ENCODE data around the gene SKOR1.

The SKOR1 gene

DNA sequence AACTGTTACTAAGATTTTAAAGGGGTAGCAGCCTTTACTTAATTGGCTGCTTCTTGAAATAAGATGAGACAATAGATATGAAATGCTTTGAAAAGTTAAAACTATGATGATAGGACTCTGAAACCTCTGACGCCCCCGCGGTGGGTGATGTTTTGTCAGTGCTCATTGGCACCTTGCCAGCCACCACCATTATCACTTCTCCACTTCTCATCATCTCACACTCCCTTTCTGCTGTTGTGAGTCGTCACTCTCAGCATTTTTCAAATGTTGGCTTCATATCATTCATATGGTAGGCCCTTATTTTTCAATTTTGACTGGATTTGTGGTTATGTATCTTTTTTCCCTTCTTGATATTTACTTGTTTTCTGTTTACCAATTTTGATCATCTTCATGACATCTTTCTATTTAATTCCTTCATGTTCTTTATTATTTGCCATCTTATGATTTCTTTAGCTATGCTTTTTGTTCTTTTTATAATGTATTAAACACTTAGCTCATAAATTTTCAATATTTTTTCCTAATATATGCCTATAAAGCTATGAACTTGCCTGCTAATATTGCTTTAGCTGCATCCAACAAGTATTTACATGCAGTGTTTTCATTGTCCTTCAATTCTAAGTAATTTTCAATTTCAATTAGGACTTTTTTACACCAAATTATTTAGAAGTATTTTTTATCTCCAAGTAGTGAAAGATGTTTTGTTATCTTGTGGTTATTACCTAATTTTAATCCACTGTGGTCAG lies 30.3 kb upstream of the SKOR1 start:
- DNase-seq, result no peak

DNA sequence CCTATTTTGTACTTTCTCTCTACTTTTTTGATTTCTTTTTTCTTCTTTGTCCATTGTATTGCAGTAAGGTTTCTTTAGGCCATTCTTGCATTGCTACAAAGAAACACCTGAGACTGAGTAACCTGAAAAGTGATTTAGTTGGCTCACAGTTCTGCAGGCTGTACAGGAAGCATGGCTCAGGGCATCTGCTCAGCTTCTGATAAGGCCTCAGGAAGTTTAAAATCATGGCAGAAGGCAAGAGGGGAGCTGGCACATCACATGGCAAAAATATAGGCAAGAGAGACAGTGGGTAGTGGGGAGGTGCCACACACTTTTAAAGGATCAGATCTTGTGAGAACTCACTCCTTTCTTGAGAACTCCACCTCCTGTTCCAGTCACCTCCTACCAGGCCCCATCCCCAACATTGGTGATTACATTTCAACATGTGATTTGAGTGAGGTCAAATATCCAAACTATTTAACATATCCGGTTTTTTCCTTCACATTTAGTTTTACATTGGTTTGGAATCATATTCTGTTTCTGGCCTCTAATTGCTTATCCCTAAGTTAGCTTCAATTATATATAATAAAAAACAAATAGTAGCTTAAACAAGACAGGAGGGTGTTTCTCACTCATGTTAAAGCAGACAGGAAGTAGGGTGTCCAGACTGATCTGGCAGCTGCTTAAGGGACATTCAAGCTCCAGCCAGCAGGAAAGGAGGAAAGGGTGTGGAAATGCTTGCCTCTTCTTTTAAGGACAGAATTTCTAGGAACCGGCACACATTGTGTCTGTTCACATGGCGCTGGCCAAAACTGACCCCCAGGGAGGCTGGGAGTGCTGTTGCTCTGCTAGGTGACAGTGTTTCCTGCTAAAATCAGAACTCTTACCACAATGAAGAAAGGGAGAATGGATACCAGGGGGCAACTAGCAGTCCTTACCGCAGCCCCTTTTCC lies 28.8 kb upstream of the SKOR1 start:
- DNase-seq, result no peak

DNA sequence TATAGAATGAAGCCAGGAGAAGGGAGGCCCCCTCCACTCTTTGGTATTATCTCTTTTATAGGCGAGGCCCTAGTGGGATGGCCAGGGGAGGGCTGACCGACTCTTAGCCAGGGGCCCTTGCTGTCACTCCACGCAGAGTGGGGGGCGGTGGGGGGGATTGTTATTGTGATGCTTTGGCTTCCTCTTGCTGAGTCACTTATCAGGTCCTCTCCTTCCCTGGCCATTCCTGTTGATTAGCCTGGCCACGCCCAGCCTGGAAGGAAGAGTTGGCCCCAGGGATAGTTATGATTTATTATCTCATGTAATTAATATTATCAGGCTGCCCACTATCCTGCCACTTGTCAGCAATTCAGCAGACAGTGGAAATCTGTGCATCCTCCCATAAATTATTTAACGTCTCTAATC lies 25.5 kb upstream of the SKOR1 start:
- DNase-seq, result no peak

DNA sequence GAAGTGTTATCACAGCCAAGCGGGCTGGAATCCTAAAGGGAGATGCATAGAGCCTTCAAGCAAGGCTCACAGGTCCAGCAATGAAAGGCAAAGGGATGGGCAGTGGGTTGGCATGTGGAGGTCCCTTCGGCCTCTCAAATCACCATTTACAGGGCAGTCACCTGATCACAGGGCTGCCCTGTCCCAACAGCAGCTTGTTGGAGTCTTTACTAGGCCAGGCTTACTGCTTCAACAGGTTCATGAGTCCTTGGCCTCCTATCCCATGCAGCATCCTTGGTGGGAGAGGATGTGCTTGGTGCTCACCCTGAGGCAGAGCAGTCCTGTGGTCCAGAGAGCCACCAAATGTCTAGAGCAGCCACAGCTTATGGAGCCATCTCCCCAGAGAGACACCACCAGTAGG lies 24.2 kb upstream of the SKOR1 start:
- DNase-seq, result no peak

DNA sequence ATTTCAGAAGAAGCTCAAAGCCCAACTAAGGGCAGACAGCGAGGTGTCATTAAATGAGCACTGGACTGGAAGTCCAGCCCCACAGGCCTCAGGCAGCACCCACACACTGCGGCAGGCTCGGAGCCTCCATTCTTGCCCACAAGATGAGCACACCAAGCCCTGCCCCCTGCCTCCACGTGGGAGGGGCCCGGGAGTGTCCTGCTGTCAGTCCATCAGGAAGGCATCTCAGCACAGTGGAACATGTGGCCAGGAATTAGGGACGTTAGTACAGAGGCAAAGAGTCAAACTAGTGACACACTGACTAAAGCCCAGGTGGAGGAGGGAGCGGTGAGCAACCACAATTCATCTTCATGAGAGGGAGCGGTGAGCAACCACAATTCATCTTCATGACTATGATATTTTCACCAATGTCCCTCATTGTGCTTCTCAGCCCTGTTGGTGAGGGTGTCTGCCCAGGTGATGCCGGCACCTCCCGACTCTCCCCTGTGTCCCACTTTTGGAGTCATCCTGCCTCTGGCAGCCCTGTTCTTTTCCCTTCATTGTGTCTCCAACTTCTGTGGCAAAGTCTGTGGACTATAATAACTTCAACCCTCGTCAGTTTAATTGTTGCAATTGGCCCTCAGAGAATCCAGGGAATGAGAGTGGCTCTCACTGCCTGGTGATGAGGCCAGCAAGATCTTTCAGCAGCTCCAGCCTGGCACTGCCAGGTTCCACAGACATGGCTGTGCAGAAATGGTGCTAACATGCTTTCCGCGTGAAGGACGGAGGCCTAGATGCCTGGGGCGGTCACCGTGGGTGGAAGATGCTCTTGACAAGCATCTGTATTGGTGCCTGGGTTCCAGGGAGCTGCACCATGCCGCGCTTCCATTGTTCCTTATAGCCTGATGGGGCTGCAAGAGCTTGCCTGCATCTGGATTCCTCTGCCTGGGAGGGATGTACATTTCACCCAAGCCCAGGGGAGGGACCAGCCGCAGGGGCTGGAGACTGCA lies 23.1 kb upstream of the SKOR1 start:
- DNase-seq, result no peak

DNA sequence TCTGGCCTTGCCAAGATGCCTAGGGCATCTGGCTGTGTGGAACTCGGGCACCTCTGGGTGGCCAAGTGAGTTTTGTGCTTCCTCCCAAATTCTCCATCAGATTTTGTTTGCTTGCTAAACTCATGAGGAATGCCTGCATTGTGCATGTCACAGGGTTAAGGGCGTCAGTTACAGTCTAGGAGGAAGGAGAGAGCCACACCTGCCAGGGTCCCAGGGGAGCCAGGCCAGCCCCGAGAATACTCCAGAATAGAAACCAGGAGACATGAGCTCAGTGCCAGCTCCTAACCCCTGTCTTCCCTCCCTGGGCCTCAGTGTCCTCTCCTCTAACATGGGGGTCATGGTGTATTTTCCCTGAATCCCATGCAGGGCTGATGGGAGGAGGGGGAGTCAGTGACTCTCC lies 22.0 kb upstream of the SKOR1 start:
- DNase-seq, result no peak

DNA sequence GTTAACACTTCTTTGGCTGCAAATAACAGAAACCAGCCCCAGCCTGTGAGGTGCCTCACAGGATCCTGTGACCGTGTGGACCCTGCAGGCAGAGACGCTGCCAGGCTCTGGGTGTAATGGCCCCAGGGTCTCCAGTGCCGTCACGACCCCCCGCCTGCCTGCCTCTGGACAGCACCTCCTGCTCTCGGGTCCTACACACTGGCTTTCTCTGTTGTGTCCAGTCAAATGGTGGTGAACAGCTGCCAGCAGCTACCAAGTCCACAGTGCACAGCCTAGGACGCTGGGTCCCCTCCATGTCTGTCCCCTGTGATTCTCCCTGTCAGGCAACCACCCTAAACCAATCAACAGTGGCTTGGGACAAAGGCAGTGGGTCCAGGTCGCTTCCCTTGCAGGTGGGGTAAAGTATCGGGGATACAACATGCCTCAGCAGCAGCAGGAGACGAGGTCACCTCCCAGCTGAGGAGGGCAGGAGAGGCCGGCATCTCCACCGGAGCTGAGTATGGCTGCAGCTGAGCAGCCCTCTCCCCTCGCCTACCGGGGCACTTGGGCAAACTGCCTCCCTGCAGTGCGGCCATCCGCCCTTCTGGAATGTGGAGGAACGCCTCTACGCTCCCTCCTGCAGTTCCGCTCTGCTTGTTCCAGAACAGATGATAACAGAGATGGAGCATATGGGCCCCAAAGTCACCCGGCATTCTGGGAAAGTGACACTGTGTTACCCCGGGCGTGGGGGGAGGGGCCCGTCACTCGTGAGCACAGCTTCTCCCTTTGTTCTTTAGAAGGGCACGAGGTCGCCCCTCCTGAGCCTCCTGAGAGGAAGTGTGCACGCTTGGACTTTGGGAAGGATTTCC lies 21.1 kb upstream of the SKOR1 start:
- DNase-seq, result no peak

DNA sequence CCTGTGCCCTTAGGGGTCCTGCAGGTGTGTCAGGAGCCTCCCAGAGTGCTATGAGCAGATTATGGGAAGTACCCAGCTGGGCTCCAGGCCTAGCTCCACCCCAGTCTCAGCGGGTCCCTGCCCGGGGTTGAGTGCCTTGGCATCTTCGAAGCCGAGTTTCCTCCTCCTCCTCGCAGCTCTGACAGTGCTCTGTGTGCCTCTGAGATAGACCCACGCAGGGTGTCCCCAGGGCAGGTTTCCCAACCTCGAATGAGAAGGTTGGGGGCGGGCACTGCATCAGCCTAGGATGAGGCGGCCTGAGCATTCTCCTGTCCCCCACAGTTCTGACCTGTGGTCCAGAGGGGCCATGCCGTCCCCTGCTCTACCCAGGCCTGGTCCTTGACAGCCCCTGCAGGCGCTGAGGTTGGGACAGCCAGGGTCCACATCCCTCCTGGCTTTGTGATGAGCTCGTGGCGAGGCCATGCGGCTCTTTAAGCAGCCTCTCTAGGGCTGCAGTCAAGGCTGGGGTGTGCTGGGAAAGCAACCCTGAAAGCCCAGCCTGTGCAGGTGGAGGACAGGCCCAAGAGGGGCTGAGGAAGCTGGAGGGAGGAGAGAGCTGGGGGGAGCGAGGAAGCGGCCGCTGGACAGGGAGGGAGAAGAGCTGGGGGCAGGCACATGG lies 20.2 kb upstream of the SKOR1 start:
- DNase-seq, result no peak

DNA sequence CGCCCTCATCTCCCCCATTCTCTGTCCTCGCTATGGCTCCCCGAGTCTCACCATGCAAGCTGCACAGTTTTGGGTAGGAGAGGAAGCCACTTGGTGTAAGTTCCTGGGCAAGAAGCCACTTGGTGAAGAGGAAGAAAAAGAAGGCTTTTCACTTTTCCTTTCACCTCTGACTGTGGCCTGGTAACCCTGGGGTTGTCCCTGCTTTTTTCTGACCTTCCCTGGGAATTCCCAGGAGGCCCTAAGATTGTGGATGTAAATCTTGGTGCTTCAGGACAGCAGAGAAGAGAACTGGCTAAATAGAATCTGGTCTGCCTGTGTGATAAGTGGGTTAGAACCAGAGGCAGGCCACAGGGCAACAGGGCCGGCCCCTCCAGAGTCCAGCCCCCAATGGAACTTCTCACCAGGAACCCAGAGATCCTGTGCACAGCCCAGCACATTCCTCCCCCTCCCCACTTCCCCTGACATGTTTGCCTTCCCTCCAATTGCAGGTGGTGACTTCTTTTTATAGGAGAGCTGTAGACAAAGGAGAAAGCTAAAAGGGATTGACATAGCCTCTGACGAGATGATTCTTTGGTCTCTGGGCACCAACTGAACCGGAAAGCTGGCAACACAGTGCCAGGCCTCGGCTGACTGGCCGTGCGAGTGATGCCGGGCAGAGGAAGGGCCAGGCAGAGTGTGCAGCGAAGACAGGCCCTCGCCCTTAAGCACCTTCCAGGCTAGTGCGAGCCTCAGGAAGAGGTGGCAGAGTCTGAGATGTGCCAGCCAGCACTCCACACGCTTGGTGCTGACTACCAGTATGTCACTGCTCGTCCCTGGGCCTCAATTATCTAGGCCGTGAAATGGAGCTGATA lies 19.4 kb upstream of the SKOR1 start:
- DNase-seq, result no peak

DNA sequence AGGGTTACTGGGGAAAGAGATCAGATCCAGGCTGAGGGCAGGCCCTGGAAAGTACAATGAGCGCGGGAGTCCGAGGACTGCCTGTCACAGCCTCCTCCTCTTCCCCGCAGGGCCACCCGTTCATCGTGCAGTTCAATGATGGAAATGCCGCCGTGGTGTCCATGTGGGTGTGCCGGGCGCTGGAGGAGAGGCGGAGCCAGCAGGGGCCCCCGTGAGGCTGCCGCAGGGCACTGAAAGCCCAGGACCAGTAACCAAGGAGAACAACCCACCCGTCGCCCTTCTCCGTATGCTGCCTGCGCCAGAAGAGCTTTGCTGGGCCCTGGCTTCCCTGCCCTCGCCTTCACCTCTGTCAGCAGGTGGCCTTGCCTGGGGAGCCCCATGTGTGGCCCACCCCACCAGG lies 18.8 kb upstream of the SKOR1 start:
- no peak for DNase-seq

DNA sequence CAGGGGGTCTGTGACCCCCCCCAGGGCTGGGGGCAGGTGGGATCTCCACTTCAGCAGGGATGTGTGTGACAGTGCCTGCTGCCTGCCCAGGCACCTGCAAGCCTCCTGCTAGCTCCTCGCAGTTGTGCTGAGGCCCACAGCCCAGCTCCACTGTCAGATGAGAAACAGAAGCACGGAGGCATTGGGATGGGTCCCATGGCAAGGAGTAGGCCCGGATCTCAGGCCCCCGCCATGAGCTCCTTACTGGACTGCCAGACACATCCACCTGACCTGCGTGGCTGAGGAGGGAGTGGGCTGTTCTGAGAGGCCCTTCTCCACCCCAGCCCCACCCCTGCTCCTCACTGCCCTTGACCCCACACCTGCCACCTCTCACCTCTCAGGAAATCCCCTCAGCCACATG lies 18.2 kb upstream of the SKOR1 start:
- no peak for DNase-seq

DNA sequence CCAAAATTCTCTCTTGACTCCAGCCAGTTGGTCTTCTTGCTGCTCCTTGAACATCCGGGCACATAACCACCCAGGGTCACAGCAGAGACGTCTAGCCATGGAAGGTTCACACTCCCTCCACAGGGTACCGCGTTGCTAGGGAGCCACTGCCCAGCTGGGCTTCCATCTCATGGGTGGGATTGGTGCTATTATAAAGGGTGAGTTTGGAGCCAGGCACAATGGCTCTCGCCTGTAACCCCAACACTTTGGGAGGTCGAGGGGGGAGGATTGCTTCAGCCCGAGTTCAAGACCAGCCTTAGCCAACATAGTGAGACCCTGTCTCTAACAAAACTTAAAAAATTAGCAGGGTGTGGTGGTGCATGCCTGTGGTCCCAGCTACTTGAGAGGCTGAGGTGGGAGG lies 17.5 kb upstream of the SKOR1 start:
- DNase-seq, result no peak

DNA sequence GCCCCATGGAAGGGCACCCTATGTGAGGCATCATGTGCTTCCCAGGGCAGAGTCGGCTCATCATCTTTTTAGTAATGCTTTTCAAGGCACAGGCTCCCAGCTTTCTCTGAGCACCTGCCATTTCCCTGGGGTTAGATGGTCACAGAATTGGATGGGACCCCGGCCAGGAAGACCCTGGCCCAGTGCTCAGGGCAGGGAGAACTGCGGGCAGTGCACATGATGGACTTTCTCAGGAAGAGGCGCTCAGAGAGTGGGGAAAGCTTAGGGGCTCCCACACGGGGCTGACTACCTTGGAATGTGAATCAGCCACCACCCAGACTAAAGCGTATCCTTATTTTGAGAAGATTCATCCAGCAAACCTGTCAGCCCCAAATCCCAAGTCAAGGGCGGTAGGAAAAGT lies 16.5 kb upstream of the SKOR1 start:
- DNase-seq, result no peak

DNA sequence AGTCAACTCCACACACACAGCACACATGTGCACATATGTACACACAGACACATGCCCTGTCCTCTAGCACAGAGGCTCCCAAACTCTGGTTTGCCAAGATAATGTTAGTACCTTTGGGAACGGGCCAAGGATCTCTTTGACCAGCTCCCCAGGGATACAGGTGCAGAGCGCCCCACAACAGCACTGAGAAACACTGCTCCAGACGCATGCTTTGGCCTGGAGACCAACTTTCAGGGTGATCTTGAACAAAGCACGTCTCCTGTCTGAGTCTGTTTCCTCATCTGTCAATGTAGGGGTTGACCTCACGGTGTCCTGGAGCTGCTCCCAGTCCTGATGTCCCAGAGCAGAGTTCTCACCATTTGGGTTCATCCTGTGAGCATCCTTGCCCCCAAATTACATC lies 15.9 kb upstream of the SKOR1 start:
- DNase-seq, result no peak

DNA sequence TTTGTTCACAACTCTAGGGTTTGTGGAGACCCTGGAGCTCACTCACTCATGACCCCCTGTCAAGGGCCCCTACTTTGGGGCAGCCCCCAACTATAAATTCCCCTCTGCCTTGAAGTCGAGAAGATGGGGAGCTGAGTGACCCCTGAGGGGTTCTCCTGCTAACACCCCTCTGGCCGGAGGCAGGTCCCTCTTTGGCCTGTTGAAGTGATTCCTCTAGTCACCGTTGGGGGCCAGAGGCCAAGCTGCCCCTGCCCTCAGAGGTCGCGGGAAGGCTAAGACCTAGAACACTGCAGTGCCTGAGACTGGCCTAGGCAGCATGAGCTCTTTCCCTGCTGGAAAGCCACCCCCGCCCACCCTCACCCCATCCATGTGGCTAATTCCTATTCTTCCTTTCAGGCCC lies 15.4 kb upstream of the SKOR1 start:
- no peak for DNase-seq

DNA sequence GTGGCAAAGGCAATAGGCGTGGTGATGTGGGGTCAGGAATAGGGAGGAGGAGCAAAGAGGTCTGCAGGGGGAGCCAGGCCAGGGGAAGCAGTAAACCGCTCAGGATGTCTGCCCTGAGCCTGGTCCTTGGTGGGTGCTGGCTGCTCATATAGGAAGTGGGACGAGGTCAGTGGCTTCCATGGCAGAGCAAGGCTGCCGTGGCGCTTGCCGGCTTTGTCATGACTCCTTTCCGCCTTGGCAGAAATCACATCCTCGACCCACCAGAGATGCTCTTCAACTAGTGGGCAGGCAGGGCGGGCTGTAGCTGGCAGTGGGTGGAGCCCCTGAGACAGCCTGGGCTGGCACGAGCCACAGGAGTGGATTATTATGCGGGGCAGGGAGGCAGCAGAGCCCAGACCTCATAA lies 13.1 kb upstream of the SKOR1 start:
- DNase-seq, result no peak

DNA sequence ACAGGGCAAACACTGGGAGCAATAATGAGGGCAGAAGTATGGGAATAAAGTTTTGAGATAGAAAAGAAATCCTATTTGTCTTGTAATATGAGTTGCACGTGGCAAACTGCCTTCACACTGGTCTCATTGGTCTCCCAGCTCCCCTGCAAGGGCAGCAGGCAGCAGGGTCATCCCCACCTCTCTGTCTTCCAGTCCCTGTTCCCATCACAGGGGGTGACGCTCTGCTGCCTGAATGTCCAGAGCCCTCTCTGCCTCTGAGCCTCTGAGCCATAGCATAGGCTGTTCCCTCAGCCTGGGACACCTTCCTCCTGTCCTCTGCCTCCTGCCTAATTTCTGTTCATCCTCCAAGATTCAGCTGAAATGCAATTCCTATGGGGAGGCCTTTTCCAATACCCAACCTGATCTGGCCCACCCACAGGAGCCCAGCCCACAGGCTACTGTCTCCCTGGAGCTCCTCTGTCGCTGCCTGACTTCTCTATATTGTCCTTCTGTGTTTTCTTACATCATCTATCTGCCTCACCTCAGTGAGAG lies 12.1 kb upstream of the SKOR1 start:
- no peak for DNase-seq

DNA sequence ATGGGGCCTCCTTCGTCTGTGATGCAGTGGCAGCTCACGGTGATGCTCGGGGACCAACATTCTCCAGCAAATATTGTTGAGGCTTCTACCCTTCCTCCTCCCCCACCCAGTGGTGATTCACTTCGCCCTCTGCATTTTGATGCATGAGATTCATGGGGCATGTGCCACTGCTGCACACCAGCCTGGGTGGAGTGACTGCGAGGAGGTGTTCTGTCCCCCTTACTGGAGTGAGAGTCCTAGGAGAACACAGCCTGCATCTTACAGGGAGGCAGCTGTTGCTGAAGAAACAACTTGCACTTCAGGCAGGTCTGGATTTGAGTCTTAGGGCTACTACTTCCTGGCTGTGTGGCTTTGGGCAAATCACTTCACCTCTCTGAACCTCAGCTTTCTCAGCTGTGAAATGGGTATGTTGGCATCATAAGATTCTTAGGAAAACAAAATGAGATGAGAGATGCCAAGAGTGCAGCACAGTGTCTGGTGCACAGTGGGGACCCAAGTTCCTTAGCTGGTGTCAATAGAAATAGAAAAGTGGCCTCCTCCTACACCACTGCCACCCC lies 10.2 kb upstream of the SKOR1 start:
- DNase-seq, result no peak

DNA sequence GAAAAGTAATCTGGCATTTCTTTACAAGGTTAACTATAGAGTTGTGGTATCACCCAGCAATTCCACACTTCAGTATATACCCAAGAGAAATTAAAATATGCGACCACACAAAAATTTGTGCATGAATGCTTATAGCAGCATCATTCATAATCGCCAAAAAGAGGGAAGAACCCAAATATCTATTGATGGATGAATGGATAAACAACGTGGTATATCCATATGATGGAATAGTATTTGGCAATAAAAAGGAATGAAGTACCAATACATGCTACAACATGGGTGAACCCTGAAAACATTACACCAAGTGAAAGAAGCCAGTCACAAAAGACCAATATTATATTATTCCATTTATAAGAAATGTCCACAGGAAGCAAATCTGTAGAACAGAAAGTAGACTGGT lies 8.6 kb upstream of the SKOR1 start:
- DNase-seq, result no peak

DNA sequence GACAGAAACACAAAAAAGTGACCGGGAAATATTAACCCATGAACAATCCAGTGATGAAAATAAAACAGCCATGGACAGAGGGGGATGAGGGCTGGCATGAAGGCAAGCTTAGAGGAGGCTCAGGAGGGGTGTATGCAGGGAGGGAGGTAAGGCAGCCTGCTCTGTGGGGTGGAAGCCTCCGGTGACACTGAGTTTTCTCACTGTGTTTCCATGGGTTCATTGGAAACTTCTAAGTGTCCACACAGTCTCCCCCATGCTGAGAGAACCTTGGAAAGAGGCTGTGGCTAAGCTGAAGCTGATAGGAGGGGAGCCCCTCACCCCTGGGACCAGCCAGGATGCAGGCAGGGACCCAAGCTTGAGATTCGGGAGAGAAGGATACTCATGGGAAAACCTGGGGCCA lies 6.8 kb upstream of the SKOR1 start:
- no peak for DNase-seq
